ENCODE results near the gene CNIH3.

The CNIH3 gene

GRCh38 chr1:224689374-224689773, 73.3 kb downstream of the CNIH3 start:
- no peak for TF ChIP-seq CTCF (IDR thresholded peaks at IDR 0.05)
- H3K27ac ChIP-seq: no peak overlapping the region
- no peaks in the 10 kb centered on the region for H3K9me3 ChIP-seq
- no peaks in the 10 kb centered on the region for H3K36me3 ChIP-seq
- H3K4me3 ChIP-seq (ENCODE audit: low read depth in 1 of 2, low read length in 1 of 2): no peak overlapping the region
- H3K4me1 ChIP-seq (ENCODE audit: control insufficient read depth in 1 of 2, insufficient read depth in 1 of 2, low read depth in 1 of 2, low read length in 1 of 2): no peaks in the 10 kb centered on the region
- peaks cover 10% of the 10 kb centered on the region for H3K27me3 ChIP-seq

- Histone ChIP-seq H3K4me1 (ENCODE audit: control insufficient read depth in 1 of 2, insufficient read depth in 1 of 2, low read depth in 1 of 2, low read length in 1 of 2) (no peaks in the 10 kb centered on the region), H3K36me3 (no peaks in the 10 kb centered on the region), H3K27me3 (no peaks in the 10 kb centered on the region), H3K4me3 (ENCODE audit: low read depth in 1 of 2, low read length in 1 of 2) (no peak overlapping the region), H3K9me3 (no peaks in the 10 kb centered on the region), H3K27ac (no peak overlapping the region)
- no peak for TF ChIP-seq CTCF (IDR thresholded peaks at IDR 0.05)
Measured at GRCh38 chr1:224690576-224690975, 74.5 kb downstream of the CNIH3 start.

- H3K27me3 ChIP-seq: no peaks in the 10 kb centered on the region
- no peak overlapping the region for H3K27ac ChIP-seq
- H3K9me3 ChIP-seq: no peaks in the 10 kb centered on the region
- no peaks in the 10 kb centered on the region for H3K36me3 ChIP-seq
- TF ChIP-seq CTCF (IDR thresholded peaks at IDR 0.05): no peak
- no peak overlapping the region for H3K4me3 ChIP-seq (ENCODE audit: low read depth in 1 of 2, low read length in 1 of 2)
- no peaks in the 10 kb centered on the region for H3K4me1 ChIP-seq (ENCODE audit: control insufficient read depth in 1 of 2, insufficient read depth in 1 of 2, low read depth in 1 of 2, low read length in 1 of 2)
Measured at GRCh38 chr1:224691148-224691925, 75.2 kb downstream of the CNIH3 start.

- H3K4me3 ChIP-seq (ENCODE audit: low read depth in 1 of 2, low read length in 1 of 2): no peak overlapping the region
- H3K9me3 ChIP-seq: no peaks in the 10 kb centered on the region
- no peak for TF ChIP-seq CTCF (IDR thresholded peaks at IDR 0.05)
- no peak overlapping the region for H3K27ac ChIP-seq
- H3K27me3 ChIP-seq: no peaks in the 10 kb centered on the region
- H3K4me1 ChIP-seq (ENCODE audit: control insufficient read depth in 1 of 2, insufficient read depth in 1 of 2, low read depth in 1 of 2, low read length in 1 of 2): no peaks in the 10 kb centered on the region
- no peaks in the 10 kb centered on the region for H3K36me3 ChIP-seq
Measured at GRCh38 chr1:224694969-224695368, 78.9 kb downstream of the CNIH3 start.

GRCh38 chr1:224696021-224696420, 79.9 kb downstream of the CNIH3 start:
- Histone ChIP-seq H3K27me3 (no peaks in the 10 kb centered on the region), H3K36me3 (no peaks in the 10 kb centered on the region), H3K4me3 (ENCODE audit: low read depth in 1 of 2, low read length in 1 of 2) (no peak overlapping the region), H3K27ac (no peak overlapping the region), H3K9me3 (no peaks in the 10 kb centered on the region), H3K4me1 (ENCODE audit: control insufficient read depth in 1 of 2, insufficient read depth in 1 of 2, low read depth in 1 of 2, low read length in 1 of 2) (no peaks in the 10 kb centered on the region)
- no peak for TF ChIP-seq CTCF (IDR thresholded peaks at IDR 0.05)

All from neutrophil (primary cell).